Fibroblast of mammary gland (primary cell): ENCODE data around the gene TENM4.

Source experiments
- DNase-seq: peaks from one replicate; pipeline ENCODE4 v3.0.0-alpha.2; 2010; ENCODE audit warnings: low read depth
- H3K4me3 ChIP-seq: 2 replicates; pipeline ENCODE4 v1.5.1; 2011; ENCODE audit warnings: low read depth, mild to moderate bottlenecking, low read length, moderate library complexity; ENCODE audit not compliant: control insufficient read depth
- TF ChIP-seq, protein P1 (sequence below): conservative IDR thresholded peaks from 2 replicates; pipeline ENCODE4 v1.5.1; 2011; ENCODE audit warnings: low read depth, low read length, inconsistent platforms; ENCODE audit not compliant: control insufficient read depth, insufficient read depth

The TENM4 gene

DNA sequence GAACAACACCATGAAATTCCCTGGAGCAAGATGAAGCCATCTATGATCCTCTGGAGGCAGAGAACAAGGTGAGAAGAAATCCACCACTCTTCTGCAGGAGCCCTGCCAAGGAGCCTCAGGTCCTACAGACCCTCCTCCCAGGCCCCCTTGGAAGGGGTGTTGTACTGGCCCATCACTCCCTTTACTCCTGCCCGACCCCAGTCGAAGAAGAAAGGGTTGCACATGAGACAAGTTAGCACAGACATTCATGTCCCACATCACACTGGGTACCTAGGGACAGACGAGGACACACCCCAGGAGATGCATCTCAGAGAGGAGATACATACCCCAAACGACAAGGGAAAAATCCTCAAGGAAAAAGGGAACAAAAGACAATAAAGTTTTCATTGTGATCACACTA, 783.4 kb downstream of the TENM4 start:
- TF ChIP-seq, protein P1, sequence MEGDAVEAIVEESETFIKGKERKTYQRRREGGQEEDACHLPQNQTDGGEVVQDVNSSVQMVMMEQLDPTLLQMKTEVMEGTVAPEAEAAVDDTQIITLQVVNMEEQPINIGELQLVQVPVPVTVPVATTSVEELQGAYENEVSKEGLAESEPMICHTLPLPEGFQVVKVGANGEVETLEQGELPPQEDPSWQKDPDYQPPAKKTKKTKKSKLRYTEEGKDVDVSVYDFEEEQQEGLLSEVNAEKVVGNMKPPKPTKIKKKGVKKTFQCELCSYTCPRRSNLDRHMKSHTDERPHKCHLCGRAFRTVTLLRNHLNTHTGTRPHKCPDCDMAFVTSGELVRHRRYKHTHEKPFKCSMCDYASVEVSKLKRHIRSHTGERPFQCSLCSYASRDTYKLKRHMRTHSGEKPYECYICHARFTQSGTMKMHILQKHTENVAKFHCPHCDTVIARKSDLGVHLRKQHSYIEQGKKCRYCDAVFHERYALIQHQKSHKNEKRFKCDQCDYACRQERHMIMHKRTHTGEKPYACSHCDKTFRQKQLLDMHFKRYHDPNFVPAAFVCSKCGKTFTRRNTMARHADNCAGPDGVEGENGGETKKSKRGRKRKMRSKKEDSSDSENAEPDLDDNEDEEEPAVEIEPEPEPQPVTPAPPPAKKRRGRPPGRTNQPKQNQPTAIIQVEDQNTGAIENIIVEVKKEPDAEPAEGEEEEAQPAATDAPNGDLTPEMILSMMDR = no peak
- DNase-seq = no peak
- H3K4me3 ChIP-seq = no peak overlapping the region

DNA sequence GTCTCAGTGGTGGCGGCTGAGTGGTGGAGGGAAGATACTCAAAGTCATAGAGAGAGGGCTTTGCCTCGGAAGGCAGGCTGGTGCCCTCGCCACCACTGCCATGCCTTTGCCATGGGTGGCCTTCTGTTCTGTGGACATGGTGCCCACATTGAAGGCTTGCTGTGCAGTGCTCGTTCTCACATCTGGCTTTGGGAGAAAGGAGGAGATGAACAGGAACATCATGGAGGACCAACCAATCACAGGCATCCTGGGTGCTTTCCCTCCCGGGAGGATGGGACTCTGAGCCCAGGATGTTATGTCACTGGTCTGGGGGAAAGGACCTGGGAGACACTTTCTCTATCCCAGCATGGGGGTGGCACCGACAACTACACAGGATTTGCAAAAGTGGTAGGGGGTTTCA, 783.8 kb downstream of the TENM4 start:
- TF ChIP-seq, protein P1 = no peak

DNA sequence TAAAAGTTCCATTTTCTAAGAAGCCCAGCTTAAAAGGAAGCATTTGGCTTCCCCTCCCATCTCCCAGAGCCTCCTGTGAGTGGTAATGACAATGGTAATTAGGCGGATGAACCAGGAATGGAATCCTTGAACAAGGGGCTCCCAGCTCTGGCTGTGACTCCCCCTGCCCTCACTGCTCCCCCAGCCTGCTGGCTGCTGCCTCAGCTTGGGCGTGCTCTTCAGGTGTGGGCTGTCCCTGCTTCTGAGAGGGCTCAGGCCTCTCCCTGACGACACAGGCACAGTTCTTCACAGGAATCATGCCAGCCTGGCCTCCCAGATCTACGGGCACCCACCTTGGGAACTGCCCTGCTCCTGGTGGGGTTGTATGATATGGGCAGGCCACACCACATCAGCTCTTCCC, 784.5 kb downstream of the TENM4 start:
- no peak overlapping the region for H3K4me3 ChIP-seq
- TF ChIP-seq, protein P1 = no peak

More for the DNA sequence above, 783.8 kb downstream of the TENM4 start:
- H3K4me3 ChIP-seq = no peak overlapping the region
- no peak for DNase-seq

DNA sequence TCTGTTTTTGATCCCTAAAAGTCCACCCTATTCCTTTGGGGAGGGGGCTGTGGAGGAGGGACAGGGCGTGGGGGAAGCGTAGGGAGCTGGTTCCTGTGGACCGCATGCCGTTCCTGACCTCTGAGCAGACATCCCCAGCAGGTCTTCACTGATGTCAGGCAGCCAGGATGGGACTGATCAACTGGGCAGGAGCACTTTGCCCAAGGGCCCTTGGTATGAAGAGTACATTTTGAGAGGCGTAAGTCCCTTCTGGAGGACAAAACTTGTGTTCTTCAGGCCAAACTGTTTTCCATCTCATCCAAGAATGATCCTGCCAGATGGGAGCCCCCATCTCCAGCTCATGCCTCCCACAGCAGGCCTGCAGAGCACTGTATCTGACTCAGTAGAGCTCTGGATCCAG, 785.3 kb downstream of the TENM4 start:
- DNase-seq = no peak
- TF ChIP-seq, protein P1 = no peak

More for the DNA sequence above, 784.5 kb downstream of the TENM4 start:
- DNase-seq = no peak

DNA sequence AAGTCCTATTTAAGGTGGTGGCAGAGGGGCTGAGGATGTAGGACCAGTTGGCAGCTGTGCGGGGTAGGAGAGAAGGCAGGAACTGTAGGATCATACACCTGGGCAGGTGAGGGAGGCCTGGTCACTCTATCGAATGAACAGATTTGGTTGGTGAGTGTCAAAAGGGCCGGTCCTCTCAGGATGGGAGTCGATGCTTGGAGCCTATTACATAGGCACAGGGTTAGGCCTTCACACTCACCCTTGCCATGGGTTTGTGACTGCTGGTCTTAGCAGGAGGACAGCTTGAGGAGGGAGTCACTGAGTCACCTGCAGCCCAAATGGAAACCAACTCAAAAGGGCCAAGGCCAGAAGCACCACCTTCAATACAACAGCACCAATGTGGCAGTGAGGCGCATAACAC, 786.0 kb downstream of the TENM4 start:
- DNase-seq = no peak
- no peak overlapping the region for H3K4me3 ChIP-seq
- TF ChIP-seq, protein P1 = no peak

More for the DNA sequence above, 785.3 kb downstream of the TENM4 start:
- H3K4me3 ChIP-seq = no peak overlapping the region

DNA sequence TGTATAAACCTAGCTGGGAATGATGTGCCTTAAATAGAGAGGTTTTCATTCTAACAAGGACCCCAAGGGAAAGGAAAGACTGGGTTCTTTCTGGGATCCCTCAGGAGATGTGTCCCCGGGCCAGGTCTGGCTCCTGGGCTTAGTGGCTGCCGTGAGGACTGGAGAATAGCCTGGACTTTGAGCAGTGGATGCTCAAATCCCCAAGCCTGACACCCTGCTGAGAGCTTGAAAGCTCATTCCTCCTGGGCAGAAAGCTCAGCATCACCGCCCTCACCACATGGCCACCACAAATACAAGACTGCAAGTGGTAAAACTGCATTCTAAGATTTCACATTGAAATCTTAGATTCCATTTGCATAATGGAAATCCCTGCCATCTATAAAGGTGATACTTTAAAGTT, 786.8 kb downstream of the TENM4 start:
- TF ChIP-seq, protein P1 = no peak
- H3K4me3 ChIP-seq = no peak overlapping the region
- DNase-seq = no peak

DNA sequence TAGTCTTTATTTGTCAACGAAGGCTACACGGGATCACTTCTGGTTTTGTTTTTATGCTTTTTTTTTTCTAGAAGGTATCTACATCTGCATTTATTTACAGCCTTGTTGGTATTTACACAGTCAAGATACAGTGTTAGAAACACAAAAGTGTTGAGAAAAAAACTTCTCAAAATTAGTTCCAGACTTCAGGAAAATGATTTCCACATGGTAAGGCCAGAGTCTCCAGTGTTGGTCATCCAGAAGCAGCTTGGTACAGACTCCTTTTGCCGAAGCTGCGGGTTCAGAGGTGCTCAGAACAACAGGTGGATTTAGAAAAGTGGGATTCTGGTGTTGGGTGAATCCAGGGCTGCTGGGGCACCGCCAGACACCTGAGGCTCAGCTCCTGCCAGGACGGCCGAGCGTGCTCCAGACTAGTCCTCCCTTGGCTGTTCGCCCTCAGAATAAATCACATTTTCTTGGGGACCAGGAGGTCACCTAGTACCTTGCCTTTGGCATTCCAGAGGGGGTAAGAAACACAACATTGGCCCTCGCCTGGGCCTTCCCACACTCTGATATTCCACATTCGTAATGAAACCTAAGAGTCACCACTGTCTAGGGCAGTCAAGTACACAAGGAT, 787.4 kb downstream of the TENM4 start:
- no peak for DNase-seq
- H3K4me3 ChIP-seq = no peak overlapping the region
- TF ChIP-seq, protein P1 = no peak
